Ishikawa (cell line): ENCODE results near the gene CACNA2D4.

ENCODE experiments used
- CEBPB ChIP-seq: IDR thresholded peaks from 2 replicates; pipeline ENCODE4 v1.6.1; 2012
- CREB1 ChIP-seq: IDR thresholded peaks from 2 replicates; pipeline ENCODE4 v1.6.1; 2012; ENCODE audit warnings: low read depth
- EGR1 ChIP-seq: IDR thresholded peaks from 2 replicates; pipeline ENCODE4 v1.6.1; 2012
- EP300 ChIP-seq: IDR thresholded peaks from 2 replicates; pipeline ENCODE4 v1.6.1; 2012; ENCODE audit warnings: borderline replicate concordance
- FOXM1 ChIP-seq: IDR thresholded peaks from 2 replicates; pipeline ENCODE4 v1.6.1; 2012; ENCODE audit warnings: low read depth, borderline replicate concordance
- MAX ChIP-seq: IDR thresholded peaks from 2 replicates; pipeline ENCODE4 v1.6.1; 2012
- NFIC ChIP-seq: IDR thresholded peaks from 2 replicates; pipeline ENCODE4 v1.6.1; 2012
- RAD21 ChIP-seq: IDR thresholded peaks from 2 replicates; pipeline ENCODE4 v1.6.1; 2012; ENCODE audit warnings: low read depth
- REST ChIP-seq: IDR thresholded peaks from 2 replicates; pipeline ENCODE4 v1.6.1; 2012; ENCODE audit warnings: low read depth, mild to moderate bottlenecking
- TAF1 ChIP-seq: IDR thresholded peaks from 2 replicates; pipeline ENCODE4 v1.6.1; 2012; ENCODE audit warnings: low read depth, mild to moderate bottlenecking
- TCF12 ChIP-seq: IDR thresholded peaks from 2 replicates; pipeline ENCODE4 v1.6.1; 2012; ENCODE audit warnings: low read depth
- TEAD4 ChIP-seq: IDR thresholded peaks from 2 replicates; pipeline ENCODE4 v1.6.1; 2012
- USF1 ChIP-seq: IDR thresholded peaks from 2 replicates; pipeline ENCODE4 v1.6.1; 2012
- YY1 ChIP-seq: IDR thresholded peaks from 2 replicates; pipeline ENCODE4 v1.6.1; 2012; ENCODE audit warnings: low read depth
- ZBTB7A ChIP-seq: IDR thresholded peaks from 2 replicates; pipeline ENCODE4 v1.6.1; 2012; ENCODE audit warnings: low read depth

CACNA2D4 gene

GRCh38 chr12:1815108-1815507 lies 103.3 kb downstream of the CACNA2D4 start:
- TF ChIP-seq REST (no peak), ZBTB7A (no peak), NFIC (no peak), TEAD4 (no peak), TAF1 (no peak), CEBPB (no peak), RAD21 (no peak), EP300 (no peak), FOXM1 (no peak), TCF12 (no peak), MAX (no peak), EGR1 (no peak), CREB1 (no peak), YY1 (no peak), USF1 (no peak)

GRCh38 chr12:1814266-1814665 lies 104.2 kb downstream of the CACNA2D4 start:
- TF ChIP-seq ZBTB7A, result no peak
- no peak for TF ChIP-seq YY1
- TF ChIP-seq EP300, result no peak
- no peak for TF ChIP-seq EGR1
- TF ChIP-seq RAD21, result no peak
- TF ChIP-seq TEAD4, result no peak
- TF ChIP-seq NFIC, result no peak
- no peak for TF ChIP-seq TCF12
- TF ChIP-seq CEBPB, result no peak
- no peak for TF ChIP-seq REST
- no peak for TF ChIP-seq FOXM1
- TF ChIP-seq USF1, result no peak
- no peak for TF ChIP-seq MAX
- no peak for TF ChIP-seq TAF1
- TF ChIP-seq CREB1, result no peak

- TF ChIP-seq CEBPB (no peak), TCF12 (no peak), REST (no peak), TEAD4 (no peak)
These were observed 105.7 kb downstream of the CACNA2D4 start for GRCh38 chr12:1812650-1813302.

- TF ChIP-seq USF1, result peak; percentile 57
- no peak for TF ChIP-seq YY1
- no peak for TF ChIP-seq MAX
- no peak for TF ChIP-seq EP300
- no peak for TF ChIP-seq TEAD4
- TF ChIP-seq FOXM1, result no peak
- TF ChIP-seq CEBPB, result no peak
- no peak for TF ChIP-seq ZBTB7A
These were observed 106.5 kb downstream of the CACNA2D4 start for GRCh38 chr12:1811948-1812291.
